ENCODE data around the gene STRA6.

The STRA6 gene

DNA sequence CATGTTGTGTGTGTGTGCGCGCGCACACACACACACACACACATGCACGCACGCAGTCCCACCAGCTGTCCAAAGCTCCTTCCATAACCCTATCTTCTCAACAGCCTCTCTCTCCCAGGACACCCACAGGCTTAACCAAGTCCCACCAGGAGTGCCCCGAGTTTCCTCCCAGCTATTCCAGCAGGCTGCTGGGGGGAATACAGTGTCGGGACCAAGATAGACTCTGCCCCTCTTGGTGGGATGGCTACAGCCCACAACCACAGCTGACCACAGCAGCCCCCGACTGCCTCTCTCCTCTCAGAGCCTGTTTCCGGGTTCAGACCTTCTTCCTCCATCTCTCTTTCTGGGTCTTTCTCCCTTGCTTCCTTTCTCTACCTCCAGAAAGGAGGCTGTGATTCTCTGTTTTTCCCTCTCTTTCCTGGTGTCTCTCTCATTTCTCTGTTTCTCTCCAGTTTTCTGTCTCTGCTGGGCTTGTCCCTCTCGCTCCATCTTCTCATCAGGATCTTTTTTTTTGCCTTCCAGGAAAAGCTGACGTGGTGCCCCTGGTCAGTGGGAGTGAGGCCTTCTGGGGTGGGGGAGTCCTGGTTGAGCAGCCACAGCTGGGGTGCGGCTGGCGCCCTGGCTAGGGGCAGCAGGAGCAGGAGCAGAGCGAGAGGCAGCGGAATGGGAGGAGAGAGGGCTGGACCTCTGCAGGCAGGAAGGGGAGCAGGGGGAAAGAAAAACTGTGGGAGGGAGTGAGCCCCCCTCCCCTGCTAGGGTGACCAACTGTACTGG is 32.3 kb downstream of the STRA6 start:
- no peaks in the 10 kb centered on the region for H4K20me1 ChIP-seq (ENCODE audit: insufficient read depth, low read length)
- H3K4me3 ChIP-seq (ENCODE audit: low read depth in 1 of 2, low read length in 2 of 2) = no peak overlapping the region
- H3K79me2 ChIP-seq (ENCODE audit: insufficient read depth, low read length) = no peaks in the 10 kb centered on the region
- H3K27ac ChIP-seq (ENCODE audit: low read length) = no peak overlapping the region
- no peaks in the 10 kb centered on the region for H3K9me3 ChIP-seq (ENCODE audit: insufficient read depth, low read length, severe bottlenecking)
- no peak overlapping the region for H3K9ac ChIP-seq (ENCODE audit: low read depth, low read length)
- DNase-seq = no peak
- TF ChIP-seq EZH2 (IDR thresholded peaks at IDR 0.05; ENCODE audit: borderline replicate concordance, low read depth, low read length, severe bottlenecking) = no peak
- TF ChIP-seq, protein P1, sequence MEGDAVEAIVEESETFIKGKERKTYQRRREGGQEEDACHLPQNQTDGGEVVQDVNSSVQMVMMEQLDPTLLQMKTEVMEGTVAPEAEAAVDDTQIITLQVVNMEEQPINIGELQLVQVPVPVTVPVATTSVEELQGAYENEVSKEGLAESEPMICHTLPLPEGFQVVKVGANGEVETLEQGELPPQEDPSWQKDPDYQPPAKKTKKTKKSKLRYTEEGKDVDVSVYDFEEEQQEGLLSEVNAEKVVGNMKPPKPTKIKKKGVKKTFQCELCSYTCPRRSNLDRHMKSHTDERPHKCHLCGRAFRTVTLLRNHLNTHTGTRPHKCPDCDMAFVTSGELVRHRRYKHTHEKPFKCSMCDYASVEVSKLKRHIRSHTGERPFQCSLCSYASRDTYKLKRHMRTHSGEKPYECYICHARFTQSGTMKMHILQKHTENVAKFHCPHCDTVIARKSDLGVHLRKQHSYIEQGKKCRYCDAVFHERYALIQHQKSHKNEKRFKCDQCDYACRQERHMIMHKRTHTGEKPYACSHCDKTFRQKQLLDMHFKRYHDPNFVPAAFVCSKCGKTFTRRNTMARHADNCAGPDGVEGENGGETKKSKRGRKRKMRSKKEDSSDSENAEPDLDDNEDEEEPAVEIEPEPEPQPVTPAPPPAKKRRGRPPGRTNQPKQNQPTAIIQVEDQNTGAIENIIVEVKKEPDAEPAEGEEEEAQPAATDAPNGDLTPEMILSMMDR (IDR thresholded peaks at IDR 0.05; ENCODE audit: borderline replicate concordance, extremely low read depth, low read length, poor library complexity, severe bottlenecking) = no peak
- peaks cover 12% of the 10 kb centered on the region for H3K27me3 ChIP-seq (ENCODE audit: insufficient read depth, low read length, poor library complexity)
- no peaks in the 10 kb centered on the region for H3K4me1 ChIP-seq (ENCODE audit: insufficient read depth, low read length)
- ATAC-seq (ENCODE audit: insufficient read depth, low read depth) = no peak
- no peaks in the 10 kb centered on the region for H3K36me3 ChIP-seq (ENCODE audit: insufficient read depth, low read length)
- no peak overlapping the region for H2AFZ ChIP-seq (ENCODE audit: low read depth, low read length)
- no peak overlapping the region for H3K4me2 ChIP-seq (ENCODE audit: insufficient read depth, low read length)

DNA sequence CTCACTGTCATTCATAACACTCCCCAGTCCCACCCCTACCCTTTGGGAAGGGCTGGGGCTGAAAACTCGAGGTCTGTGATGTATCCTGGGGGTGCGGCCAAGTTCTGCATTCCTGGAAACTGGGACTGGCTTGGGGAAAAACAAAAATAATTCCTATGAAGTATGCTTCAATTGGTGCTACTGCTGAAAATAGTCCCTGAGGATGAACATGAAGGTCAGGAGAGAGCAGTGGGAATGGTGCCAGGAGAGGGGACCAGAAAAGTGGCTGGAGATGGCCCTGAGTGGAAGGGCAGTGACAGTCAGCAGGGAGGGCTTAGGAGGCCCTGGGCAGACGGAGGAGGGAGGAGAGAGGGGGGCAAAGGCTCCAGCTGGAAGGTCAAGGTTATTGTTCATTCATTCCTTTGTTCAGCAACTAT is 33.9 kb downstream of the STRA6 start:
- no peaks in the 10 kb centered on the region for H3K4me1 ChIP-seq (ENCODE audit: insufficient read depth, low read length)
- no peaks in the 10 kb centered on the region for H3K36me3 ChIP-seq (ENCODE audit: insufficient read depth, low read length)
- H3K27ac ChIP-seq (ENCODE audit: low read length) = no peak overlapping the region
- no peak overlapping the region for H3K4me3 ChIP-seq (ENCODE audit: low read depth in 1 of 2, low read length in 2 of 2)
- H3K9ac ChIP-seq (ENCODE audit: low read depth, low read length) = no peak overlapping the region
- H3K79me2 ChIP-seq (ENCODE audit: insufficient read depth, low read length) = no peaks in the 10 kb centered on the region
- no peak overlapping the region for H2AFZ ChIP-seq (ENCODE audit: low read depth, low read length)
- no peak overlapping the region for H3K4me2 ChIP-seq (ENCODE audit: insufficient read depth, low read length)
- no peaks in the 10 kb centered on the region for H3K9me3 ChIP-seq (ENCODE audit: insufficient read depth, low read length, severe bottlenecking)
- peaks cover 16% of the 10 kb centered on the region for H3K27me3 ChIP-seq (ENCODE audit: insufficient read depth, low read length, poor library complexity)
- ATAC-seq (ENCODE audit: insufficient read depth, low read depth) = no peak
- no peaks in the 10 kb centered on the region for H4K20me1 ChIP-seq (ENCODE audit: insufficient read depth, low read length)
- DNase-seq = no peak
- TF ChIP-seq, protein P1 (IDR thresholded peaks at IDR 0.05; ENCODE audit: borderline replicate concordance, extremely low read depth, low read length, poor library complexity, severe bottlenecking) = no peak

DNA sequence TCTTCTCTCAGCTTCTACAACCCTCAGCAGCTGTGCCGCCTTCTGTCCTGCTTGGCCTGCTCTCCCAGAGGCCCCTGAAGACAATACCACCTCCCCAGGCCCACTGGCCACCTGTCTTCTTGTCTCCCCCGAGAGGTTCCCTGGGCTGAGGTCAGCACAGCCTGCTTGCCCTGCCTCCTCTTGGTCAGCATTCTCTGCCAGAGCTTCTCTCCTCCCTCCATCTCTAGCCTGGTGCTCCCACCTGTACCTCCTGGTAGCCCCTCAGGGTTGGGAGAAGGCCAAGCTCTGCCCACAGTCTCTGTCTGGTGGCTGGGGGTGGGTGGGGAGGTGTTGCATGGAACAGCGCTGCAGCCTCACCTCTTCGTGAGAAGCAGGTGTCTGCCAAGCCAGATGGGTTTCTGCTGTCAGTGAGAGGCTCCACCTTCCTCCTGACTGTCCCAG is 34.7 kb downstream of the STRA6 start:
- no peaks in the 10 kb centered on the region for H3K9me3 ChIP-seq (ENCODE audit: insufficient read depth, low read length, severe bottlenecking)
- H3K27ac ChIP-seq (ENCODE audit: low read length) = no peak overlapping the region
- no peak overlapping the region for H2AFZ ChIP-seq (ENCODE audit: low read depth, low read length)
- no peak for ATAC-seq (ENCODE audit: insufficient read depth, low read depth)
- no peaks in the 10 kb centered on the region for H3K4me1 ChIP-seq (ENCODE audit: insufficient read depth, low read length)
- H3K9ac ChIP-seq (ENCODE audit: low read depth, low read length) = no peak overlapping the region
- no peak overlapping the region for H3K4me2 ChIP-seq (ENCODE audit: insufficient read depth, low read length)
- H3K36me3 ChIP-seq (ENCODE audit: insufficient read depth, low read length) = no peaks in the 10 kb centered on the region
- peaks cover 16% of the 10 kb centered on the region for H3K27me3 ChIP-seq (ENCODE audit: insufficient read depth, low read length, poor library complexity)
- TF ChIP-seq EZH2 (IDR thresholded peaks at IDR 0.05; ENCODE audit: borderline replicate concordance, low read depth, low read length, severe bottlenecking) = no peak
- TF ChIP-seq, protein P1 (IDR thresholded peaks at IDR 0.05; ENCODE audit: borderline replicate concordance, extremely low read depth, low read length, poor library complexity, severe bottlenecking) = no peak
- no peak overlapping the region for H3K4me3 ChIP-seq (ENCODE audit: low read depth in 1 of 2, low read length in 2 of 2)
- H4K20me1 ChIP-seq (ENCODE audit: insufficient read depth, low read length) = no peaks in the 10 kb centered on the region
- H3K79me2 ChIP-seq (ENCODE audit: insufficient read depth, low read length) = no peaks in the 10 kb centered on the region
- DNase-seq = no peak

Data from DND-41 (cell line).